ENCODE measurements around the gene CEP290.

Gene CEP290, protein sequence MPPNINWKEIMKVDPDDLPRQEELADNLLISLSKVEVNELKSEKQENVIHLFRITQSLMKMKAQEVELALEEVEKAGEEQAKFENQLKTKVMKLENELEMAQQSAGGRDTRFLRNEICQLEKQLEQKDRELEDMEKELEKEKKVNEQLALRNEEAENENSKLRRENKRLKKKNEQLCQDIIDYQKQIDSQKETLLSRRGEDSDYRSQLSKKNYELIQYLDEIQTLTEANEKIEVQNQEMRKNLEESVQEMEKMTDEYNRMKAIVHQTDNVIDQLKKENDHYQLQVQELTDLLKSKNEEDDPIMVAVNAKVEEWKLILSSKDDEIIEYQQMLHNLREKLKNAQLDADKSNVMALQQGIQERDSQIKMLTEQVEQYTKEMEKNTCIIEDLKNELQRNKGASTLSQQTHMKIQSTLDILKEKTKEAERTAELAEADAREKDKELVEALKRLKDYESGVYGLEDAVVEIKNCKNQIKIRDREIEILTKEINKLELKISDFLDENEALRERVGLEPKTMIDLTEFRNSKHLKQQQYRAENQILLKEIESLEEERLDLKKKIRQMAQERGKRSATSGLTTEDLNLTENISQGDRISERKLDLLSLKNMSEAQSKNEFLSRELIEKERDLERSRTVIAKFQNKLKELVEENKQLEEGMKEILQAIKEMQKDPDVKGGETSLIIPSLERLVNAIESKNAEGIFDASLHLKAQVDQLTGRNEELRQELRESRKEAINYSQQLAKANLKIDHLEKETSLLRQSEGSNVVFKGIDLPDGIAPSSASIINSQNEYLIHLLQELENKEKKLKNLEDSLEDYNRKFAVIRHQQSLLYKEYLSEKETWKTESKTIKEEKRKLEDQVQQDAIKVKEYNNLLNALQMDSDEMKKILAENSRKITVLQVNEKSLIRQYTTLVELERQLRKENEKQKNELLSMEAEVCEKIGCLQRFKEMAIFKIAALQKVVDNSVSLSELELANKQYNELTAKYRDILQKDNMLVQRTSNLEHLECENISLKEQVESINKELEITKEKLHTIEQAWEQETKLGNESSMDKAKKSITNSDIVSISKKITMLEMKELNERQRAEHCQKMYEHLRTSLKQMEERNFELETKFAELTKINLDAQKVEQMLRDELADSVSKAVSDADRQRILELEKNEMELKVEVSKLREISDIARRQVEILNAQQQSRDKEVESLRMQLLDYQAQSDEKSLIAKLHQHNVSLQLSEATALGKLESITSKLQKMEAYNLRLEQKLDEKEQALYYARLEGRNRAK (N-terminal part only)

DNA sequence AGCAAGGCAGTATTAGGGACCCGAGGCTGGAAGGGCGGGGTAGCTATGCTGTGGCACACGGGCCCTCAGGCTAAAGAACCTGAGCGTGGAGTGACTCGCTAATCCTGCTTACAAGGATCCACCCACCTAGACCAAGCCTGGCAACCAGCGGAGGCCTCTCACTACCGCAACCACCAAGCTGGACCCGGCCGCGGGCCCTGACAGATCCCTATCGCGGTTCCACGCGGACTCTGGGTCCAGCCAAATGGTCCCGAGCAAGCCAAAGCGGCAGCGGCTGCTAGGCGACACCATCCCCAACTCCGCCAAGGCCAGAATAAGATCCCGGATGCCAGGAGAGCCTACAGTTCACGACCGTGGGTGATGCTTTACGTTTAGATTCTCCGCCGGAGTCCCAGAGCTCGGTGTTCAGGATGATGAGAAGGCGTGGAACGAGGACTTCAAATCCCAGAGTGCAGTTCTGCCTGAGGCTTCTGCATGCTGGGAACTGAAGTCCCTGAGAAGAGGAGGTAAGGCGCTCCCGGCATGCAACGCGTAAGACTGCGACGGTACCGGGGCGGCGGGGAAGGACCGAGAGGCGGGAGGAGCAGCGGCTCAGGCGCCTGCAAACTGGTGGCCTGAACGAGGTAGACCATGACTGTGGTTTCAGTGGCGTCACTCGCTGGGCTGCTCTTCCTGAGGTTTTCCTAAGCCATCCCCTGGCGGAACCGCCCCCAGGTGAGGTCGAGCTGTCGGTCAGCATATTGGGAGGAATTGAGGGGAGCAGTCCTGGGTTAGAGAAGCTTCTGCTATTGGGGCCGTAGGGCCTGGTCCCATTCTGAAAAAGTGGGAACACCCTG, at the start of gene CEP290, which contains the start of gene TMTC3:
TSS of gene CEP290 (minus strand) at position 315 of the 836 bp plus-strand sequence. CDS start 781 bp downstream, outside the sequence.
TSS of gene TMTC3 (plus strand) at position 534 of the 836 bp plus-strand sequence. CDS start 6,009 bp downstream, outside the sequence.
- DNase-seq = peak; percentile 99

DNA sequence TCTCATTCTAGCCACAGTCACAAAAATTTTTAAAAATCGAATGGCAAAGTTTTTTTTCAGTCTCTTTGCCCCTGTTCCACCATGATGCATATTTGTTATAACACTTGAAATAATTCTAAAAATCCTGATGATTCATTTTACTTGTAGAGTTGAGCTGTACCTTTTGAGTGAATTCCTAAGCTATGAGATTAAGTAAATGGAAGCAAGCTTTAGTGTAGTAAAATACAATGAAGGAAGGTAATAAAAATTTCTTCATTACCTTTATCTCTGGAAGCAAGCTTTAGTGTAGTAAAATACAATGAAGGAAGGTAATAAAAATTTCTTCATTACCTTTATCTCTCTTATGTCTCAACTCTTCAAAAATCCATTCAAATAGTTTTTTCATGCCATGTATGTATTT, 46.3 kb upstream of the CEP290 start:
- DNase-seq = no peak

GRCh38 chr12:88187571-88187970, 45.7 kb upstream of the CEP290 start:
- DNase-seq = no peak

DNA sequence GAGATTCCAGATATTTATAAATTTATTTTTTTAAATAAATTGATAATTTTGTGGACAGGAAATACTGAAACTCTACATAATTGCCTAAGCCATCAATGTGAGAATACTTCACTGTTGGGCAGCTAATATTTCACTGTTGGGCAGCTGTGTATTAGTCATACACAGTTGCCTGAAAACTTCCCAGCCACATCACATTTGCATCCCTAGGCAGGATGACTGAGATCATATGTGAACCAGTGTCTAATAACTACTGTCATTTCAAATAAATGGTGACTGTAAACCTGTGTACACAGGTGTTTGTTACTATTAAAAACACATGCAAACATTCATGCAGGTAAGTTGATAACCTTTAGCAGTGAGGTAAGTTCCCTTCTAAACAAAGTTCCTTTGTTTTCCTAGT, 44.1 kb upstream of the CEP290 start:
- DNase-seq = no peak

- DNase-seq = no peak
Measured at GRCh38 chr12:88185279-88185678, 43.4 kb upstream of the CEP290 start.

- no peak for DNase-seq
Measured at GRCh38 chr12:88184196-88184595, 42.3 kb upstream of the CEP290 start.

GRCh38 chr12:88182416-88182815, 40.5 kb upstream of the CEP290 start:
- DNase-seq = no peak

- DNase-seq = no peak
Measured at GRCh38 chr12:88181881-88182280, 40.0 kb upstream of the CEP290 start.

- no peak for DNase-seq
Measured at GRCh38 chr12:88179436-88180014, 37.6 kb upstream of the CEP290 start.

DNA sequence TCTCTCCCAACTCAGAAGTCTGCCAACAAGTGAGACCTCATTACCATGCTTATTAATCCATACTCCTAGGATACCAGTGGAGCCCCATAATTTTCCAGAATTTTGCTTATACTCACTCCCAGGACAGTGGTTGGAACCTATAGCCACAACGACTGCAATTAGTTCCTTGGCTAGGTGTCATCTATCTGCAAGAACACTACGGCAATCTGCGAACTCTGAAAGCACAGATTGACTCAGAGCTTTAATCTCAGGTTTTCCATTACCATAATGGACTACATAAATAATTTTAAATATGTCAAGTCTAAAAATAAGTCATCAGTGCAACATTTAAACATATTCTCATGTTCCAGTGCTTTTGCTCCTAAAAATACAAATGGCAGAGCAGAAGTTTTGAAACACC, 33.7 kb upstream of the CEP290 start:
- DNase-seq = no peak

DNA sequence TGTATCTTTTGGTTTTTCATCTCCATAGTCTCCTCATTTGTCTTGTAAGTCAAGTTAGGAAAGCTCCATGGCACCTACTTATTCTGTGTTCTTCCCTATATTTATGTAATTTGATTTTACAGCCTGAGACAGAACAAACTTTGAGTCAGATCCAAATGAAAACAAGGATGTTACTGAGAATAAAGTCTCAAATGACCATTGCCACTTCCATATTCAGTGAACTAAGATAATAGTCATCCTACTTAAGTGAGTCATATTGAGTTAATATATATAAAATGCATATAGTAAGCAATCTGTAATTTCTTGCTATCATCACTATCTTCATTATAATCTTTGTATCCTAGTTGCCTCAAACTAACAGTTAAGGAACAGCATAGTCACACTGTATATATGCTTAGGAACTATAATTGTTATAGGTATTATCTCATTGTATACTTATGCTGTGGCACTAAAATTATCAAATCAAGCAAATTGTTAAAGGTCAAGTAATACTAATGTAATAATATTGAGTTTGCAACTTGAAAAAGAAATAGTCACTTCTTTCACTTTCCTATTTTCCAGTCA, 31.0 kb upstream of the CEP290 start:
- DNase-seq = no peak

GRCh38 chr12:88167384-88167783, 25.5 kb upstream of the CEP290 start:
- DNase-seq = no peak

- no peak for DNase-seq
Measured at GRCh38 chr12:88166179-88166578, 24.3 kb upstream of the CEP290 start.

- no peak for DNase-seq
Measured at GRCh38 chr12:88163371-88163770, 21.5 kb upstream of the CEP290 start.

GRCh38 chr12:88156075-88156654, 14.3 kb upstream of the CEP290 start:
- no peak for DNase-seq

DNA sequence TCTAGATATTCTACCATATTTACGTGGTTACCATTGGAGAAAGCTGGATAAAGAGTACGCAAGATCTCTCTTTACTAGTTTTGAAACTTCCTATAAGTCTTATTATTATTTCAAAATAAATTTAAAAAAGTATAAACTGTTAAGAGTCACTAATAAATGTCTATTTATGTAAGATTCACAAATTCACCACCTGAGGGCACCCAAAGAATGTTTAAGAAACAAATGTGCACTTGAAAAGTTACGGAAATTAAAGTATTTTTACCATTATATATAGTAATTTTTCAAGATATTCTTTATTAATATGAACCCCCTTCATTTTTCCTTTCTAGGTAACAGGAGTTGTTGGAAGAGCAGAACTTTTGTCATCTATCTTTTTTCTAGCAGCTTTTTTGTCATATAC, 12.1 kb upstream of the CEP290 start:
- DNase-seq = no peak

DNA sequence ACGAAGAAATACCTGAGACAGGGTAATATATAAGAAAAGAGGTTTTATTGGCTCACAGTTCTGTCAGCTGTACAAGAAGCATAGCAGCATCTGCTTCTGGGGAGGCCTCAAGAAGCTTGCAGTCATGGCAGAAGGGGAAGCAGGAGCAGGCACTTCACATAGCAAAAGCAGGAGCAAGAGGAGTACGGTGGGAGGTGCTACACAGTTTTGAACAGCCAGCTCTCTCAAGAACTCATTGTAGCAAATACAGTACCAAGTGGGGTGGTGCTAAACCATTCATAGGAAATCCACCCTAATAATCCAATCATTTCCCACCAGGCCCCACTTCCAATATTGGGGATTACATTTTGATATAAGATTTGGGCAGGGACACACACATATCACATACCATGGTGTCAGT, 8.2 kb upstream of the CEP290 start:
- DNase-seq = no peak

GRCh38 chr12:88145567-88146505, 3.9 kb upstream of the CEP290 start:
- DNase-seq = no peak

Data from NCI-H187 treated with DMSO at 0.1 percent for 48 hours (cell line).